Measurements from ENCODE around the gene DOCK6.
A peak's percentile ranks its signal among the peaks of the same experiment; 100 is the strongest.

The DOCK6 gene, protein sequence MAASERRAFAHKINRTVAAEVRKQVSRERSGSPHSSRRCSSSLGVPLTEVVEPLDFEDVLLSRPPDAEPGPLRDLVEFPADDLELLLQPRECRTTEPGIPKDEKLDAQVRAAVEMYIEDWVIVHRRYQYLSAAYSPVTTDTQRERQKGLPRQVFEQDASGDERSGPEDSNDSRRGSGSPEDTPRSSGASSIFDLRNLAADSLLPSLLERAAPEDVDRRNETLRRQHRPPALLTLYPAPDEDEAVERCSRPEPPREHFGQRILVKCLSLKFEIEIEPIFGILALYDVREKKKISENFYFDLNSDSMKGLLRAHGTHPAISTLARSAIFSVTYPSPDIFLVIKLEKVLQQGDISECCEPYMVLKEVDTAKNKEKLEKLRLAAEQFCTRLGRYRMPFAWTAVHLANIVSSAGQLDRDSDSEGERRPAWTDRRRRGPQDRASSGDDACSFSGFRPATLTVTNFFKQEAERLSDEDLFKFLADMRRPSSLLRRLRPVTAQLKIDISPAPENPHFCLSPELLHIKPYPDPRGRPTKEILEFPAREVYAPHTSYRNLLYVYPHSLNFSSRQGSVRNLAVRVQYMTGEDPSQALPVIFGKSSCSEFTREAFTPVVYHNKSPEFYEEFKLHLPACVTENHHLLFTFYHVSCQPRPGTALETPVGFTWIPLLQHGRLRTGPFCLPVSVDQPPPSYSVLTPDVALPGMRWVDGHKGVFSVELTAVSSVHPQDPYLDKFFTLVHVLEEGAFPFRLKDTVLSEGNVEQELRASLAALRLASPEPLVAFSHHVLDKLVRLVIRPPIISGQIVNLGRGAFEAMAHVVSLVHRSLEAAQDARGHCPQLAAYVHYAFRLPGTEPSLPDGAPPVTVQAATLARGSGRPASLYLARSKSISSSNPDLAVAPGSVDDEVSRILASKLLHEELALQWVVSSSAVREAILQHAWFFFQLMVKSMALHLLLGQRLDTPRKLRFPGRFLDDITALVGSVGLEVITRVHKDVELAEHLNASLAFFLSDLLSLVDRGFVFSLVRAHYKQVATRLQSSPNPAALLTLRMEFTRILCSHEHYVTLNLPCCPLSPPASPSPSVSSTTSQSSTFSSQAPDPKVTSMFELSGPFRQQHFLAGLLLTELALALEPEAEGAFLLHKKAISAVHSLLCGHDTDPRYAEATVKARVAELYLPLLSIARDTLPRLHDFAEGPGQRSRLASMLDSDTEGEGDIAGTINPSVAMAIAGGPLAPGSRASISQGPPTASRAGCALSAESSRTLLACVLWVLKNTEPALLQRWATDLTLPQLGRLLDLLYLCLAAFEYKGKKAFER (N-terminal part only)

DNA sequence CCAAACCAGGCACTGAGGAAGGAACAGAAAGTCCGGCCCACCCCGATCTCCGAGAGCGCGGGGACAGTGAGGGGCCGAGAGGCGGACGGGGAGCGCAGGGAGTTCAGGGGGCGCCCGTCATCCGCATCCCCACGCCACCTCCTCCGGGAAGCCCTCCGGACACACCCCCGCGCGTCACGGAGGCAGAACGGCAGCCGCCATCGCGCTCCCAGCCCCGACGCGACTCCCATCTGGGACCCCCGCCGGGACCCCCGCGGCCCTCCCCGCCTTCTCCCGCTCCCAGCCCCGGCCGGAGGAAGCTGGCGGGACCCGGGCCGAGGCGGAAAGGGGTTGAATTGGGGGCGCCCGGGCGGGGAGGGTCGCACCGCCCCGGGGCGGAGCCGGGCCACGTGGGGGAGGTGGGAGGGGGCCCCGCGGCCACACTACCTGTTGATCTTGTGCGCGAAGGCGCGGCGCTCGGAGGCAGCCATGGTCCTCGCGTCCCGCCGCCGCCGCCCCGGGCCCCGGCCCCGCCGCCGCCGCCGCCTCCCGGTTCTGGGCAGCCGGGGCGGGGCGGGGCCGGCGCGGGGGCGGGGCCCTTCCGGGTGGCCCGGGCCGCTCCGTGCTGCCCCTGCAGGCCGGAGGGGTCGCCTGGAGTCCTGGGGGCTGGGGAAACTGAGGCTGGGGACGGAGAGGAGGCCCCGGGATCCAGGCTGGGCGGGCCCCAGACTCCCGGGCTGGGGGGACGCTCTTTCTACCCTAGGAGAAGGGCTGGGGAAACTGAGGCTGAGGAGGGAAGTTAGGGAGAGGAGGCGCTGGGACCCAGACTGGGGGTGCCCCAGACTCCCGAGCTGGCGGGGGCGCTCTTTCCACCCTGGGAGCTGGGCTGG lies at the start of gene DOCK6:
DOCK6 (minus strand) TSS at position 554 of the 869 bp plus-strand sequence; CDS start at position 470, 84 bp downstream.
- Histone ChIP-seq H3K36me3 (ENCODE audit: control insufficient read depth in 5 of 5, insufficient read depth in 5 of 5, low read length in 5 of 5) (no peaks in the 10 kb centered on the region), H3K4me1 (ENCODE audit: control insufficient read depth in 5 of 5, insufficient read depth in 5 of 5, low read length in 5 of 5) (peaks cover 0 to 37% (median 21%) of the 10 kb centered on the region in 5 donors), H3K4me3 (ENCODE audit: low read depth in 1 of 5, low read length in 5 of 5) (peak within 1 kb of the TSS; percentile 48 to 81 (median 73)), H3K27me3 (ENCODE audit: control insufficient read depth in 5 of 5, insufficient read depth in 4 of 5, low read length in 5 of 5) (no peaks in the 10 kb centered on the region), H3K9me3 (ENCODE audit: control insufficient read depth in 5 of 5, low read length in 5 of 5) (no peaks in the 10 kb centered on the region), H3K27ac (ENCODE audit: low read depth, low read length) (peak within 1 kb of the TSS; percentile 62), H3K9ac (ENCODE audit: low read length in 5 of 5) (peak within 1 kb of the TSS in 4 of 5 donors; percentile 71 to 84 (median 81))

DNA sequence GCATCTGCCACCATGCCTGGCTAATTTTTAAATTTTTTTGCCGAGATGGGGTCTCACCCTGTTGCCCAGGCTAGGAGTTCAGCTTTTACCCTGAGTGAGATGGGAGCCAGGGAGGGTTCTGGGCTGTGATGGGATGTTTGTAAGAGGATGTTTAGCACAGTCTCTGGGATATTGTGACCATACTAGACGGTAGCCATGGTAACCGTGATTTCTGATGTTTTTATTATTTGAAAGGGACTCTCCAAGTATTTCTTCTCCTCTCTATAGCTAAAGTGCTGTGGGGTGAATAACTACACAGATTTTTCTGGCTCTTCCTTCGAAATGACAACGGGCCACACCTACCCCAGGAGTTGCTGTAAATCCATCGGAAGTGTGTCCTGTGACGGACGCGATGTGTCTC lies 44.0 kb upstream of the DOCK6 start:
- Histone ChIP-seq H3K27me3 (ENCODE audit: control insufficient read depth in 5 of 5, insufficient read depth in 4 of 5, low read length in 5 of 5) (peaks cover 0 to 8% (median 0%) of the 10 kb centered on the region in 5 donors), H3K4me1 (ENCODE audit: control insufficient read depth in 5 of 5, insufficient read depth in 5 of 5, low read length in 5 of 5) (no peaks in the 10 kb centered on the region), H3K36me3 (ENCODE audit: control insufficient read depth in 5 of 5, insufficient read depth in 5 of 5, low read length in 5 of 5) (no peaks in the 10 kb centered on the region), H3K9ac (ENCODE audit: low read length in 5 of 5) (no peak overlapping the region), H3K4me3 (ENCODE audit: low read depth in 1 of 5, low read length in 5 of 5) (no peak overlapping the region), H3K9me3 (ENCODE audit: control insufficient read depth in 5 of 5, low read length in 5 of 5) (no peaks in the 10 kb centered on the region), H3K27ac (ENCODE audit: low read depth, low read length) (no peak overlapping the region)

DNA sequence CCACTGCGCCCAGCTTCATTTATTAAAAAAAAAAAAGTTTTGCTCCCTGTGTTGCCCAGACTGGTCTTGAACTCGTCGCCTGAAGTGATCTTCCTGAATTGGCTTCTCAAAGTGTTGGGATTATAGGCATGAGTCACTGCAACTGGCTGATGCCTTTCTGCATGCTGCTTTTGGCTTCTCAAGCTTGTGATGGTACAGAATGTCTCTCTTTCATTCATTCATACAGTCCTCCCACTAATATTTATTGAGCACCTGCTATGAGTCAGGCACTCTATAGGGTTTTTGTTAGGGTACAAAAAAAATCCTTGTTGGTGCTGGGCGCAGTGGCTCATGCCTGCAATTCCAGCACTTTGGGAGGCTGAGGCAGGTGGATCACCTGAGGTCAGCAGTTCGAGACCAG lies 42.6 kb upstream of the DOCK6 start:
- Histone ChIP-seq H3K36me3 (ENCODE audit: control insufficient read depth in 5 of 5, insufficient read depth in 5 of 5, low read length in 5 of 5) (no peaks in the 10 kb centered on the region), H3K4me3 (ENCODE audit: low read depth in 1 of 5, low read length in 5 of 5) (no peak overlapping the region)

DNA sequence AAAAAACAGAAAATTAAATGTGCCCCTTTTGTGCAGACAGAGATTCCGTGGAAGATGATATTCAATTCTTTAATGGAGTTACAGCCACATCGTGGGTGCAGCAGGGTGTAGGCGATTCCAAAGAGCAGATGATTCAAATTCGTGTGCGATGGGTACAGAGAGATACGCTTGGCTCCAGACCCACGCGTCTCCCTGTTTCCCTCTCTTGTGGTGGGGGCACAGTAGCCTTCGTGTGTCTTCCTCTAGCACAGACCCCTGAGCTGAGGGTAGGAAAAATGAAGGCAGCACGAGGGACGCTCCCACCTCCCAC lies 38.4 kb upstream of the DOCK6 start:
- H3K9ac ChIP-seq (ENCODE audit: low read length in 5 of 5), result no peak overlapping the region
- no peak overlapping the region for H3K27ac ChIP-seq (ENCODE audit: low read depth, low read length)
- H3K4me3 ChIP-seq (ENCODE audit: low read depth in 1 of 5, low read length in 5 of 5), result no peak overlapping the region
- H3K9me3 ChIP-seq (ENCODE audit: control insufficient read depth in 5 of 5, low read length in 5 of 5), result no peaks in the 10 kb centered on the region
- H3K36me3 ChIP-seq (ENCODE audit: control insufficient read depth in 5 of 5, insufficient read depth in 5 of 5, low read length in 5 of 5), result no peaks in the 10 kb centered on the region
- peaks cover 0 to 3% (median 0%) of the 10 kb centered on the region in 5 donors for H3K27me3 ChIP-seq (ENCODE audit: control insufficient read depth in 5 of 5, insufficient read depth in 4 of 5, low read length in 5 of 5)
- H3K4me1 ChIP-seq (ENCODE audit: control insufficient read depth in 5 of 5, insufficient read depth in 5 of 5, low read length in 5 of 5), result peaks cover 3 to 9% (median 6%) of the 10 kb centered on the region in 5 donors

More for the DNA sequence above, 42.6 kb upstream of the DOCK6 start:
- no peaks in the 10 kb centered on the region for H3K4me1 ChIP-seq (ENCODE audit: control insufficient read depth in 5 of 5, insufficient read depth in 5 of 5, low read length in 5 of 5)
- no peak overlapping the region for H3K27ac ChIP-seq (ENCODE audit: low read depth, low read length)
- peaks cover 0 to 8% (median 0%) of the 10 kb centered on the region in 5 donors for H3K27me3 ChIP-seq (ENCODE audit: control insufficient read depth in 5 of 5, insufficient read depth in 4 of 5, low read length in 5 of 5)
- no peak overlapping the region for H3K9ac ChIP-seq (ENCODE audit: low read length in 5 of 5)
- no peaks in the 10 kb centered on the region for H3K9me3 ChIP-seq (ENCODE audit: control insufficient read depth in 5 of 5, low read length in 5 of 5)

DNA sequence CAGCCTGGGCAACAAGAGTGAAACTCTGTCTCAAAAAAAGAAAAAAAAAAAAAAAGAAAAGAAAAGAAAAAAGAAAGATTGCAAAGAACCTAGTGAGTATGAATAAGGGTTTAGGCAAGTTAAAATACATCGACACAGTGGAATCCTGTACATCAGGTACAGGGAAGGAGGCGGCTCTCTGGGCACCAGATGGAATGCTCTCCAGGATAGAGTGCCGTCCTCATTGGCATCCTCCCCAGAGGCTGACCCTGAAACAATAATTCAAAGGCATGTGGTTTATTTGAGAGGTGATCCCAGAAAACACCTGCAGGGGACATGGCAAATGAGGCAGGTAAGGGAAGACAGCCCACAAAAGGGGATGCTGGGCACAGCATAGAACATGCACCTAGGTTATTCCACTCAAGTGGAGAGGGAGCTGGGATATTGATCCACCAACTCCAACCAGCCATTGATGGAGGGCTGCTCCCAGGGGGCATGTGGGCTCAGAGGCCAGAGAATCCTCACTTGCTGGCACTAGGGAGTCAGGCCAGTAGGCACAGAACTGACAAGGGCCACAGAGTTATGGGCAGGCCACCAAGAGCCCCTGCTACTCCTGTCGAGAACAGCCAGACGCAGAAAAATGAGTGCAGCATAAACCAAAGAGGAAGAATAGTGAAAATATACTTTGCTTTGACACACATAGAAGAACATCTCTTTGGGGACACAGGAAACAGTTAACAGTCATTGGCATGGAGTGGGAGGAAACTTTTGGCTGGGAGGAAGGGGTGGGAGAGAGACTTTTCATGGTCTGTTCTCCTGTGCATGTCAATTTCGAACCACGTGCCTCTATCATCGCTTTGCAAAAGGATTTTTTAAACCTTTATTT lies 37.9 kb upstream of the DOCK6 start:
- no peaks in the 10 kb centered on the region for H3K9me3 ChIP-seq (ENCODE audit: control insufficient read depth in 5 of 5, low read length in 5 of 5)
- no peak overlapping the region for H3K27ac ChIP-seq (ENCODE audit: low read depth, low read length)
- peaks cover 3 to 10% (median 8%) of the 10 kb centered on the region in 5 donors for H3K4me1 ChIP-seq (ENCODE audit: control insufficient read depth in 5 of 5, insufficient read depth in 5 of 5, low read length in 5 of 5)
- H3K4me3 ChIP-seq (ENCODE audit: low read depth in 1 of 5, low read length in 5 of 5), result no peak overlapping the region
- H3K27me3 ChIP-seq (ENCODE audit: control insufficient read depth in 5 of 5, insufficient read depth in 4 of 5, low read length in 5 of 5), result peaks cover 0 to 3% (median 0%) of the 10 kb centered on the region in 5 donors
- H3K9ac ChIP-seq (ENCODE audit: low read length in 5 of 5), result no peak overlapping the region
- H3K36me3 ChIP-seq (ENCODE audit: control insufficient read depth in 5 of 5, insufficient read depth in 5 of 5, low read length in 5 of 5), result no peaks in the 10 kb centered on the region

DNA sequence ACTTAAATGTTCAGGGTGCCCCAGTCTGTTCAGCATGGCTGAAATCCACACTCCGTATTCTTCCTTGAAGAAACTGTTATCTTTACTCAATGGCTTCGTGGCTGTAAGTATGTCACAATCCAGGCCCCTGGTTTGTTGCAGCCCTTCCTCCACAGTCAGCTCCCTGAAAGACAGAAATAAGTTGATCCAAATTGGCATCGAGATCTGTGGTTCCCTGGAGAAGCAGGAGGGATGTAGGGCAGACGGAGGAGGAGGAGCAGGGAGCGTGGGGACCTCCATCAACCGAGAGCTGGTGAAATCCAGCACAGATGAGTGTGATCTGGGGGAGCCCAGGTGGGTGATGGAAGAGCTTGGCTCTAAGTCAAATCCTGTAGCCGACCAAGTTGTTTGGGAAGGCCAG lies 33.9 kb upstream of the DOCK6 start:
- H3K9me3 ChIP-seq (ENCODE audit: control insufficient read depth in 5 of 5, low read length in 5 of 5), result no peaks in the 10 kb centered on the region
- H3K27ac ChIP-seq (ENCODE audit: low read depth, low read length), result no peak overlapping the region
- H3K27me3 ChIP-seq (ENCODE audit: control insufficient read depth in 5 of 5, insufficient read depth in 4 of 5, low read length in 5 of 5), result no peaks in the 10 kb centered on the region
- no peaks in the 10 kb centered on the region for H3K36me3 ChIP-seq (ENCODE audit: control insufficient read depth in 5 of 5, insufficient read depth in 5 of 5, low read length in 5 of 5)
- H3K9ac ChIP-seq (ENCODE audit: low read length in 5 of 5), result peak overlapping the region in 1 of 5 donors; percentile 8
- H3K4me1 ChIP-seq (ENCODE audit: control insufficient read depth in 5 of 5, insufficient read depth in 5 of 5, low read length in 5 of 5), result peaks cover 6 to 19% (median 12%) of the 10 kb centered on the region in 5 donors
- H3K4me3 ChIP-seq (ENCODE audit: low read depth in 1 of 5, low read length in 5 of 5), result no peak overlapping the region

DNA sequence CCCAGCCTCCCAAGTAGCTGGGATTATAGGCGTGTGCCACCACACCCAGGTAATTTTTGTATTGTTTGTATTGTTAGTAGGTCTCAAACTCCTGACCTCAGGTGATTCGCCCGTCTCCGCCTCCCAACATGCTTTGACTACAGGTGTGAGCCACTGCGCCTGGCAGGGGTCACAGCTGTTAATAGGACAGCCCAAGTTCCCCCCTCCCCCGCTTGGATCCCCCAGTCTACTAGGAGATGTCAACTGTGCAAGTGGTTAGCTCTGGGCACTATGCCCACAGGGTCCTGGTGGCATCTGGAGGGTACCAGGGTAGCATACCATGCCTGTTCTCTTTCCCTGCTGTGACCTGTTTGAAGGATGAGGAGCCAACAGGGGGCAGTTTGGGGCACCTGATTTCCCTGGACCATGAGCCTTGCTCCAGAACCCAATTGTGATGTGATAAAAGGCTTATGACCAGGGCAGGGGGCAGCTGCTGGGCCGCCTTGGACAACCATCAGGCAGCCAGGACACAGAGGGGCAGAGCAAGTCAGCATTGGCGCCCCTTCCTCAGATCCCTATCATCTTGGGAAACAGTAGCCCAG lies 33.4 kb upstream of the DOCK6 start, which contains the start of gene TSPAN16:
TSPAN16 (plus strand) TSS at position 496 of the 581 bp plus-strand sequence. CDS start 138 bp downstream, outside the sequence.
- H3K27ac ChIP-seq (ENCODE audit: low read depth, low read length), result no peak within 1 kb of the TSS
- H3K27me3 ChIP-seq (ENCODE audit: control insufficient read depth in 5 of 5, insufficient read depth in 4 of 5, low read length in 5 of 5), result no peaks in the 10 kb centered on the region
- no peak within 1 kb of the TSS for H3K4me3 ChIP-seq (ENCODE audit: low read depth in 1 of 5, low read length in 5 of 5)
- peak within 1 kb of the TSS in 1 of 5 donors; percentile 8 for H3K9ac ChIP-seq (ENCODE audit: low read length in 5 of 5)
- no peaks in the 10 kb centered on the region for H3K9me3 ChIP-seq (ENCODE audit: control insufficient read depth in 5 of 5, low read length in 5 of 5)
- no peaks in the 10 kb centered on the region for H3K36me3 ChIP-seq (ENCODE audit: control insufficient read depth in 5 of 5, insufficient read depth in 5 of 5, low read length in 5 of 5)
- peaks cover 6 to 19% (median 12%) of the 10 kb centered on the region in 5 donors for H3K4me1 ChIP-seq (ENCODE audit: control insufficient read depth in 5 of 5, insufficient read depth in 5 of 5, low read length in 5 of 5)

DNA sequence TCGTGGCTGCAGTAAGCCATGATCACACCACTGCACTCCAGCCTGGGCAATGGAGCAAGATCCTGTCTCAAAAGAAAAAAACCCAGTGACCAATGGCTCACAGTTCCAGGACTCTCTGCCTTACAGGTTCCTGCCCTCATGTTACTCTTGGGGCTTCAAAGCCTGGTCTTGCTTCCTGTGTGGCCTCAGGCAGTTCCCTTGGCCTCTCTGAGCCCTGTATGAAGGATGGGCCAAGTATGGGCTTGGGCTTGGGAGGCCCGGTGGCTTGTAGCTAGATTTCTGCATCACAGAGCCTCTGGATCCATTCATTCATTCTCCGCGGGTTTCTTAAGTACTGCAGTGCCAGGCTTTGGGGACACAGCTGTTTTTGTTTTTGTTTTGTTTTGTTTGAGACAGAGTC lies 32.9 kb upstream of the DOCK6 start:
- Histone ChIP-seq H3K4me1 (ENCODE audit: control insufficient read depth in 5 of 5, insufficient read depth in 5 of 5, low read length in 5 of 5) (peaks cover 6 to 19% (median 12%) of the 10 kb centered on the region in 5 donors), H3K4me3 (ENCODE audit: low read depth in 1 of 5, low read length in 5 of 5) (no peak overlapping the region), H3K9ac (ENCODE audit: low read length in 5 of 5) (no peak overlapping the region), H3K9me3 (ENCODE audit: control insufficient read depth in 5 of 5, low read length in 5 of 5) (no peaks in the 10 kb centered on the region), H3K27ac (ENCODE audit: low read depth, low read length) (no peak overlapping the region), H3K36me3 (ENCODE audit: control insufficient read depth in 5 of 5, insufficient read depth in 5 of 5, low read length in 5 of 5) (no peaks in the 10 kb centered on the region), H3K27me3 (ENCODE audit: control insufficient read depth in 5 of 5, insufficient read depth in 4 of 5, low read length in 5 of 5) (no peaks in the 10 kb centered on the region)

Data from subcutaneous abdominal adipose tissue (tissue), 5 donors.